Measurements from ENCODE around the gene HSPA1A. TPM values are rescaled to one million over a fixed set of nuclear protein-coding genes. Genes with fewer than 3 reads are reported as not detected.
A peak's percentile ranks its signal among the peaks of the same experiment; 100 is the strongest.
"Not testable (repeated sequence)": the region's sequence is repeated elsewhere in the genome, so short reads cannot be mapped to it uniquely, and the experiment has no call there.

The HSPA1A gene
- total and polyA plus RNA-seq, 9 donors, result 44.6 to 340 (median 140) TPM

- H3K4me3 ChIP-seq, result peak overlapping the region; percentile 46
- 1 to 2% (median 2%) methylated on average over 24 to 25 of the region's 25 CpGs for WGBS, 3 donors
- peak; percentile 84 to 92 (median 87) for DNase-seq
- no peaks in the 10 kb centered on the region for H3K9me3 ChIP-seq
- H3K36me3 ChIP-seq, result no peaks in the 10 kb centered on the region
- intact Hi-C loops (cut with DNase I), result no loop called here
- H3K4me1 ChIP-seq (ENCODE audit: insufficient read depth), result peaks cover 3% of the 10 kb centered on the region
- TF ChIP-seq POLR2A (IDR thresholded peaks at IDR 0.05) (peak; percentile 85), CTCF (IDR thresholded peaks at IDR 0.05) (no peak), EP300 (IDR thresholded peaks at IDR 0.05) (peak; percentile 18)
- peak overlapping the region; percentile 90 to 98 for H3K27ac ChIP-seq
- no peaks in the 10 kb centered on the region for H3K27me3 ChIP-seq
Measured at GRCh38 chr6:31822036-31822821, 6.9 kb downstream of the HSPA1A start.

- H3K36me3 ChIP-seq; H3K4me1 ChIP-seq (ENCODE audit: insufficient read depth); intact Hi-C loops (cut with DNase I); H3K4me3 ChIP-seq; H3K9me3 ChIP-seq; H3K27me3 ChIP-seq: not testable (repeated sequence)
- WGBS, 3 donors, result 91 to 93% (median 93%) methylated on average over 9 of the region's 9 CpGs
- DNase-seq, result peak in 1 of 5 donors; percentile 14
- peak overlapping the region; percentile 18 to 98 for H3K27ac ChIP-seq
Measured at GRCh38 chr6:31823592-31824196, 8.4 kb downstream of the HSPA1A start.

GRCh38 chr6:31825553-31825952 is 10.2 kb downstream of the HSPA1A start:
- intact Hi-C loops (cut with DNase I), result loop anchor here in 1 of 4 donors (5.0 kb wide), 1 partner anchor 98 kb away; the partner anchor contains the start of gene DDAH2
- no peaks in the 10 kb centered on the region for H3K36me3 ChIP-seq
- H3K4me3 ChIP-seq, result no peak overlapping the region
- peaks cover 3% of the 10 kb centered on the region for H3K4me1 ChIP-seq (ENCODE audit: insufficient read depth)
- TF ChIP-seq CTCF (IDR thresholded peaks at IDR 0.05) (no peak), EP300 (IDR thresholded peaks at IDR 0.05) (no peak), POLR2A (IDR thresholded peaks at IDR 0.05) (no peak)
- H3K9me3 ChIP-seq, result no peaks in the 10 kb centered on the region
- H3K27me3 ChIP-seq, result no peaks in the 10 kb centered on the region
- no peak for DNase-seq
- WGBS, 3 donors, result 49 to 60% (median 52%) methylated on average over 4 of the region's 4 CpGs
- H3K27ac ChIP-seq, result peak overlapping the region; percentile 91 to 96

DNA sequence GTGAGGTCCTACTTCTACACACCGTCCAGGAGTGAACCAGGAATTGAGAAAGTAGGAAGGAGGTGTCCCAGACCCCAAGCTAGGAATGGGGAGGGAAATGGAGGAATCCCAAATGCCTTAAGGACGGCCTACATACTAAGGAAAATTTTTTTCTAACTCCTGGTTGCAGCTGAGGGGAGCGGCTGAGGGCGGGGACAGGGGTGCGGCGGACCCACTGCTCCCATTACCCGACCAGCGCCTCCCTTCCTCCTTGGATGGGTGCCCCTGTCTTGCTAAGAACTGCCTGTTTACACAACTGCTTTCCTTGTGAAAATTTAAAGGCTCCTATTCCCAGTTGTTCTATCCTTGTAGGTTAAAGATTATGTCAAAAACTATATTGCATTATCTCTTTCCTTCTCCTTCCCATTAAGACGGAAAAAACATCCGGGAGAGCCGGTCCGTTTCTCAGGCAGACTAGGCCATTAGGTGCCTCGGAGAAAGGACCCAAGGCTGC is 11.5 kb downstream of the HSPA1A start:
- WGBS, 3 donors, result 0 to 1% (median 1%) methylated on average over 13 of the region's 13 CpGs
- H3K27me3 ChIP-seq, result no peaks in the 10 kb centered on the region
- TF ChIP-seq EP300 (IDR thresholded peaks at IDR 0.05), result no peak
- TF ChIP-seq CTCF (IDR thresholded peaks at IDR 0.05), result no peak
- peak; percentile 72 for TF ChIP-seq POLR2A (IDR thresholded peaks at IDR 0.05)
- peak overlapping the region; percentile 28 for H3K4me3 ChIP-seq
- intact Hi-C loops (cut with DNase I), result loop anchor here in 1 of 4 donors (5.0 kb wide), 1 partner anchor 100 kb away; the partner anchor contains the start of gene DDAH2
- H3K27ac ChIP-seq, result peak overlapping the region; percentile 91 to 96
- peaks cover 10% of the 10 kb centered on the region for H3K4me1 ChIP-seq (ENCODE audit: insufficient read depth)
- no peaks in the 10 kb centered on the region for H3K9me3 ChIP-seq
- H3K36me3 ChIP-seq, result no peaks in the 10 kb centered on the region
- peak; percentile 84 to 91 (median 89) for DNase-seq

All from ovary (tissue), 9 donors.